HCEC 1CT (cell line): ENCODE measurements around the gene WIPI1.
"Not testable (repeated sequence)": the region's sequence is repeated elsewhere in the genome, so short reads cannot be mapped to it uniquely, and the experiment has no call there.

Experiments used
- DNase-seq: peaks from one replicate; pipeline ENCODE4 v3.0.0-alpha.2; 2017

The WIPI1 gene

GRCh38 chr17:68413597-68414560, 43.4 kb downstream of the WIPI1 start:
- DNase-seq = not testable (repeated sequence)

DNA sequence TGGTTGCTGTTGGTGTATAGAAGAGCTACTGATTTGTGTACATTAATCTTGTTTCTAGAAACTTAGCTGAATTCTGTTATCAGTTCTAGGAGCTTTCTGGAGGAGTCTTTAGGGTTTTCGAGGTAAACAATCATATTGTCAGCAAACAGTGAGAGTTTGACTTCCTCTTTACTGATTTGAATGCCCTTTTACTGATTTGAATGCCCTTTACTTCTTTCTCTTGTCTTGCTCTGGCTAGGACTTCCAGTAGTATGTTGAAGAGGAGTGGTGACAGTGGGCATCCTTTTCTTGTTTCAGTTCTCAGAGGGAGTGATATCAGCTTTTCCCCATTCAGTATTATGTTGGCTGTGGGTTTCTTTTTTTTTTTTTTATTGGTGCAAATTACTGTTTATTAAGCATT, 49.6 kb downstream of the WIPI1 start:
- DNase-seq = not testable (repeated sequence)

GRCh38 chr17:68403837-68404236, 53.5 kb downstream of the WIPI1 start:
- DNase-seq = not testable (repeated sequence)

DNA sequence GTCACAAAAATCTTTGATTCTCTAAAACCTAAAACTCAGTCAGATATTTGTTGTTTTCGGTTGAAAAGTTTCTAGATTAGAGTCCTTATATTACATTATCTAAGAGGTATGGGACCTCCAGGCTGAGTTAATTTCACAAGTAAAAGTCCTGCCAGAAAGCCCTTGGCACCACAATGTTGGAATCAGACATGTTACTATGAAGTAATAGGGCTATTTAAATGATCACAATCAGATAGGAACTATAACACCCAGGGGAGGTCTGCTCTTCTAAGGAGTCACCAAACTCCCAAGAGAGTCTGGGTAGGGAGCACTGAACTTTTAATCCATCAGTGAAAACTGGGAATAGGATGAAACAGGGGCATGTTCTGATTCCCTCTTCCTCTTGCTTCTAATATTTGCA, 54.2 kb downstream of the WIPI1 start:
- no peak for DNase-seq

DNA sequence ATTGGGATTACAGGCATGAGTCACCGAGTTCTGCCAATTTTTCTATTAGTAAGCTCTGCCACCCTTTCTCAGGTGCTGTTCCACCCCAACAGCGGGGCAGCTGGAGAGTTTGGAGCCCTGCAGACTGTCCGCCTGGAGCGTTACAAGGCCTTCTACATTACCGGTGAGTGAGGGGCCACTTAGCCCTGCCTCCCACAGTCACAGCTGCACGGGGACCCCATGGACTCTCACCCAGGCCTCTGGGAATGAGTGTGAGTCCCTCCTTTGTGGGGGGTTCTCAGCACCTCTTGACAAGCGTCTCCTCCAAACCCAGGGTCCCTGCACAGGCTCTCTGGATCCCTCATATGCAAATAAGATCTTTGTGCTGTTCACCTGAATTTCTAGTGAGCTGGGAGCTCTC, 56.0 kb downstream of the WIPI1 start:
- DNase-seq = no peak

GRCh38 chr17:68400404-68400735, 56.9 kb downstream of the WIPI1 start:
- no peak for DNase-seq

DNA sequence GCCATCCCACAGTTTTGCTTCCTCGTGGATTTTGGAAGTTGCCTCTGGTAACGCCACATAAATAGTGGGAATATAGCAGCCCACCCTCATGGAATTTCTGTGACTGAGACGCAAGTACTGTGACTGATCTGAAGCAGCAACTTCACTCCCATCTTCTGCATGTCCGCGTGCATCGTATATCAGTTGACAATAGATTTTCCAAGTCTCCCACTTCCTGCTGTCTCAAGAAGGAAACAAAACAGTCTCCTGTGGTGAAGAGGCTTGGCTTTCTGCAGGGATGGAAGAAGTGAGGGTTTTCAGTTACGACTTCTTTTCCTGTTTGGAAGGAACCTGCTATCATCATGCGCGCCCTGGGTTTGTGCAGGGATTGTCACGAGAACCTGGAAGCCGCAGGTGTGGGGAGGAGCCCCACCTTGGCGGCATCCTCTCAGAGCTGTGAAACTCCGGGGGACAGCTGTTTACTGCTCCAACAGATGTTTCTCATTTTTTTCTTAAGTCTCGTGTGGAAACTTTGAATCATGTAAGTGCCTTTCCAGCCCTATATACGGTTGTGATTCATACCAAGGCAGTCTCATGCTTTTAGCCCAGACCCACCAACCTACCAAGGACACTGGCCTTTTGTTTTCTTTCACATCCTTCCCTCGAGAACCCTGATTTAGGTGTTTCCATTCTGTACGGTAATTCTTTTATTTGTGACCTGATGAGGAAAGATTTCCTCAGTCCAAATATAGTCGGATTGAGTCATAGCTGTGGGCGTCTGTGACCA, 57.5 kb downstream of the WIPI1 start:
- DNase-seq = peak; percentile 72

DNA sequence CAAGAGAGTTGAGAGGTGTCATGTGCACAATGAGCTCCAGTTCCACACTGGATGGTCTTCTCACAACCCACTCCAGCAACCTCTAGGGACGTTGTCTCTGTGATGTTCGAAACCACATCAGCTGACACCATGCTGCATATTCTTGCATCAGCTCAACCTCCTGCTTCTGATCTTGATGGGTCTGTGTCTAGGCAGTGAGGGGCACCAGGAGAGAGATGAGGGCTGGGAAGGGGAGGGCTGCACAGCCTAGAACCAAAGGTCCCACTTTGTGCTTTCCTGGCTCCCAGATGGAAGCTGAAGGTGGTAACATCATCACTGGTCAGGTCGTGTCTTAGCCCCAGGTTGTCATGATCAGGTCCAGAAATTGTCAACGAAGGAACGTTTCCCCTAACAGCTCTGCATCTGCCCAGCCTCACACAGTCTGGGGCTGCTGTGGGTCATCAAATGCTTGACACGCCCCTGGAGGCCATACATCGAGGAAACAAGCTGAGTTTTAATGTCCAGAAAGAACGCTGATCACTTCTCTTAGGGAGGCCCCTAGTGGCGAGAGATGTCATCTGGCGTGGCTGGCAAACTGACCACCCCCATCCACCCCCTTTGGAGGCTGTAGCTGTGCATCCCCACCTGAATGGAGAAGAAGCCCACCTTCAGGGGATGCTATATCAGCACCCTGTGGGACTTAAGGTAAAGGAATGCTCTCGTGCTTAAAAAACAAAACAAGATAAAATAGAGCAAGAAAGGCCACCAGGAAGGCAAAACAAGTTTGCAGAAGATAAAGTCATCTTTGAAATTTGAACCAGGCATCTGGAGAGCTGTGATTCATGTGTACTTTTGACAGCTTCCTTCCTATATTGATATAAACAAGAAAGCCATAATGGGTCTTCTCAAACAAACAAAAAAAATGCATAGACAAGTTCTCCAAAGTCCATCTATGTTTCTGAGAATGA, 58.3 kb downstream of the WIPI1 start:
- DNase-seq = peak; percentile 83

GRCh38 chr17:68397108-68397536, 60.2 kb downstream of the WIPI1 start:
- DNase-seq = no peak

DNA sequence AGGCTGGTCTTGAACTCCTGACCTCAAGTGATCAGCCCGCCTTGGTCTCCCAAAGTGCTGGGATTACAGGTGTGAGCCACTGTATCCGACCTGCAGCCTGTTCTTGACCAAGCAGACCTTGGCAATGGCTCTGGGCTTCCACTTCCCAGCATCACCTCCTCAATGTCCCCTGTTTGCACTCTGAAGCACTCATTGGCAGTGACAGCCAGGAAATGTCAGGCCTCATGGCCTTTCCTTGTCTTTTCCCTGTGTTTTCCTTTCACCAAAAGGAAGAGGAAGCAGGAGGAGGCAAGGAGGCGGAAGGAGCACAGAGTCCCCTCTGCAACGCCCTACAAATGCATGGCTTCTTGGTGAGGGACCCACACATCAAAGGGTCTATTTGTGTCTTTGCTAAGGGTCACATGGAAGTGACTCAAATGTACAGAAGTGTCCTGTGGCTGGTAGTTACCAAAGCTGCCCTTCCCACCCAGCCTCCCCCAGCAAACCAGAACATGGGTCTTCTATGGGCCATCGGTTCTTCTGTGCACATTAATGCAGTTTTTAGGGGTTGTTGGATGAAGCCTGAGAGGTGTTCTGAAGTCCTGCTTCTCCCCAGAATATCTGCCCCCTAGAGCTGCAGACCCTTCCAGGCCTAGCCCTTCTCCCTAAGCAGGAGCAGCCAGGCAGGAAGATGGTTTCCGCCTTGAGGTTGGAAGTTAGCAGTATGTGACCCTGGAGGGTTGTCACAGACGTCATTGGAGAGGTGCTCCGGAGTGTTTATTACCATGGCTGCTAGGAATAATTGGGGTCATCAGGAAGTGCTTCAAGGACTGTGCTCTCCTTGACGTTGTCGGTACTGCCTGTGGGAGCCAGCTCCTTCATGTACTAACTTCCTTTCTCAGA, 60.8 kb downstream of the WIPI1 start:
- no peak for DNase-seq

DNA sequence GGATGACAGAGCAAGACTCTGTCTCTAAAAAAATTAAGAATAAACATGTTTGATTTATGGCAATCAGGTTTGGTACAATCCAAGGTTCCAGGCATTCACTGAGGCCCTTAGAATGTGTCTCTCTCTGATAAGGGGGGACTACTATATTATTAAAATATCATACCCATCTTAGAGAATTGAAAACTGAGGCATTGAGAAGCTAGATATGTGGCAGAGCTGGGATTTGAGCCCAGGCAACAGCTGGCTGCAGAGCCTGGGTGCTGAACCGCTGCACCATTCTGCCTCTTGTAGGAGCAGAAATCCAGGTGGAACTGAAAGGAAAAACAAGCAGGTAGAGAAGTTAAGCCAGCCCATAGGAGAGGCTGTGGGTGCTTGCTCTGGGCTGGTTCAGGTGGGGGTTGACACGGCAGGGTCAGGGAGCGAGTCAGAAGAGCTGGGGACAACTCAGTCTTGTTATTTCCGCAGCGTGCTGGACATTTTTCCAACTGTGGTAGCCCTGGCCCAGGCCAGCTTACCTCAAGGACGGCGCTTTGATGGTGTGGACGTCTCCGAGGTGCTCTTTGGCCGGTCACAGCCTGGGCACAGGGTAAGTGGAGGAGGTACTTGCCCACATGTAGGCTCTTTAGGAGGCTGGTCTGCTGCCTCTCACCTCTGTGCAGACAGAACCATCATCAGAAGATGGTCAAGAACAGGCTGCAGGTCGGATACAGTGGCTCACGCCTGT, 62.5 kb downstream of the WIPI1 start:
- DNase-seq = no peak

DNA sequence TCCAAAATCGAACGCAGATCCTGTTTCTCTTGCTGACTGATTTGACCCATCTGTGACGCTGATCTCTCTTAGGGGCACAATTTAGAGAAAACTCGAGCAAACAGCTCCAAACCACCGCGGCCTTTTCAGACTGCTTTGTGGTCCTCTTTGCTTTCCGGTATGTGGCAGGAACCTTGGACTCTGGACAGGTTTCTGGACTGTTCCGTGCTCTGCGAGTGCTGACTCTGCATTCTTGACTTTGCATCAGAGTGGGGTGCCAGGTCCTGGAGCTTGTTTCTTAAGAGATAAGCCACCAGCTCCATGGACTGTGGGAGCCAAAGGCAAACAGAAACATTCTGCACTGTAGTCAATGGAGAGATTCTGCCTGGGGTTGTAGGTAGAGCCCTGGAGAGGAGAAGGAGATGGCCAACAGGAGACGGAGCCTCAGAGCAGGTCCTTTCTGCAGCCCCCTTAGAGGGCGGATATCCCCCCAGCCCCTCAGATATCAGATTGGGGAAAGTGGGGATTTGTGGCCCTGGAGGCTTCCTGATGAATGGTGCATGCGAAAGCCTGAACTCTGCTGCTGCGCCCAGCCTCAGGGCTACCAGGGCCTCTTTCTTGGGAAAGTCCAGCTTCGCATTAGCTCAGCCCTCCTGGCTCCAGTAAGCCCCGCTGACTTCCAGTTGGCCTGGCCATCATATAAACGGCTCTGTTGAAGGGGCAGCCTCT, 65.6 kb downstream of the WIPI1 start:
- DNase-seq = no peak

DNA sequence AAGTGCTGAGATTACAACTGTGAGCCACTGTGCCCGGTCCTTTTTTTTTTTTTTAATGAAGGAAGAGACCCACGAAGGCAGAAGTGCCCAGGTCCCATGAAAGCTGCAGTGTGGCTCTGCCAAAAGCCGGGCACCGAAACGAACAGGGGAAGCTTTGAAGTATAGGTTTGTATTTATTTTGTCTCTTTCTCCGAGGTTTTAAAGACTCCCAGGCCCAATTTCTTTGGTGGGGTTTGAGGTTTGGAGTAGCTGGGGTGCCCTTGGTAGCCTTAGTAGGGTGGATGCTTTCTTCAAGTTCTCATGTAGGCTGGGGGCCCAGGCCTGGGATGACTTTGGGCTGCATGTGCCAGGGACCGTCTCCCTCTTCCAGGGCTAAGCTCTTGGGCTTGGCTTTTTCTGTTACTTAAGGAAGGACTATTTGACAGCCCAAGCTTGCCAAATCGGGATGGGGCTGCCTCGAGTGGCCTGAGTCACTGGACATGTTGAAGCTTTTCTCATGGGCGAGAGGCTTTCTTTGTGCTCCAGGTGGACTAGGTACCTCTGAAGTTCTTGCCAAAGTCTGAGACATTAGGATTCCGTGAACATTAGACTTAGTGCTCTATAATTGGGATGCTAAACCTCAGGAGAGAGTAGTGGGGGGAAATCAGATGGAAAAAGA, 66.3 kb downstream of the WIPI1 start:
- DNase-seq = no peak

- no peak for DNase-seq
These were observed 68.3 kb downstream of the WIPI1 start for GRCh38 chr17:68389041-68389440.

DNA sequence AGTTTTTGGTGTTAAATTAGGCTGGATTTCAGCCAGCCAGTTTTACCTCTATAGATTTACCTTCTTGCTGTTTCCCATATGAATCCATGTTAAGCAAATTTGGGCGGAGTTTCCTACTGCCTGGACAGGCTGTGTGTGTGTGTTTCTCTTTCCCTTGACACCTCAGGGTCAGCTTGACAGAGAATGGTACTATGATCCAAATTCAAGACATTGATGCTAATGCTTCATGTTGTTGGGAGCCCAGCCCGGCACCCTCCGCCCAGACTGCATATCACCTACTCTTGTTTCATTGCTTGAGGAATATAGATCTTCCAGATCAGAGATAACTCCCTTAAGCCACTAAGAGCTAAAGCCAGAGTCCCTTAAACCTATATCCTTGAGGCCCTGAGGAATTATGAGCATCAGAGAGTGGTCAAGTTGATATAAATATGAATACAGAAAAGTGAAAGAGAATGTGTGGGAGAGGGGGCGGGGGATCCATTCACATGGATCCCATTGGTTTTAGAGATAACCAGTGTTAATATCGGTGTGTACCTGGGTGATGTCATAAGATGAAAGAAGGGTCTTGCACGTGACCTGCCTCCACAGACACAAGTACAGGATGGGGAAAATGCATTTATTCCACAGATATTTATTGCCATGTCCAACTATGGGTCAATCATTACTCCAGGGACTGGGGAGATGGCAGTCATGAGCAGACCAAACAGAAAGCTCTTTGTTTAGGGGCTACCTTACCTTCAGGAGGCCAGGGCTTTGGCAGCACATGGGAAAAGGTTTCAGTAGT, 69.7 kb downstream of the WIPI1 start:
- no peak for DNase-seq

DNA sequence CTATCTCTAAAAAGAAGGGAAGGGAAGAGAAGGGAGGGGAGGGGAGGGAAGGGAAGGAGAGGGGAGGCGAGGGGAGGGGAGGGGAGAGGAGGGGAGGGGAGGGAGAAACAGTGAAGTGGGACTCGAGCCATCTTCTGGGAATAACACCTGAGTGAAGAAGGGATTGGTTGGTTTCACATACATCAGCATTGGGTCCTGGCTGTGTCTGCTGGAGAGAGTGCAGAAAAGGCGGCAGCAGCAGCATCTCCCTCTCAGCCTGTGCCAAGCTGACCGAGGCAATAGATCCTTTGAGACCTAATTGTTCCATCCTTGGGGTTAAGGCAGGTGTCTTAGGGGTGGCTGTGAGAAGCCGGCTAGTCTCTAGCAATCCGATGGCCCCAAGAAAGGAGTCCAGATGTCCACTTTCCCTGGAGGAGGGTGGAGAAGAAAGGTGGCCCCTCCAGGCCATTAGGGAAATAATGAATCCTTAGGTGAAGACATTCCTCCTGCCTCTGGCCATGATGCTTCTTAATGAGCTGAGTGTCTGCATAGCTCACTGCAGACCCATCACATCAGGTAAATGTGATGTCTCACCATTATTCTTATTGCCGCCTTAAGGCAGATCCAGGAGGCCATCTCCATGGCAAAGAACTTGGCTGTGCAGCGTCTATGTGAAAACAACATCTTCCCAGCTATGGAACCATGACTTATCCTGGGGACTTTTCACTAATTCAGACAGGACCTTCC, 71.6 kb downstream of the WIPI1 start:
- DNase-seq = no peak

GRCh38 chr17:68384941-68385340, 72.4 kb downstream of the WIPI1 start:
- DNase-seq = no peak

- no peak for DNase-seq
These were observed 72.8 kb downstream of the WIPI1 start for GRCh38 chr17:68384471-68384870.
